ENCODE measurements around the gene DYDC1.

DYDC1 gene

DNA sequence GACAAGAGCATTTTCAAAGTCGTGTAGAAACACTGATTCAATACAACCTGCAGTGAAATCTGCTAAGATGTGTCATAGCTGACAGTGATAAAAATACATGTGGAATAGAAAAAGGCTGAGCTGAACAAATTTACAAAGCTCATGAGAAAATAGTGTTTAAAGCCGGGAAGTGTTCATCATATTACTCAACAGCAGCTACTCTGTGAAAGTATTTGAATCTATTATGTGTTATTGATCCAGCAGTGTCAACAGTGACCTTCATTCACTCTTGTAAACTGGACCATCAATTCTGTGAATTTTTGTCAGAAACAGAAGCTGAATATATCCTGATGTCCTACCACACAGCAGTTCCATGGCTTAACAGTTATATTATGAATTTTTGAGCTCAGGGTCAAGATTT, 11.6 kb downstream of the DYDC1 start:
- Histone ChIP-seq H3K36me3 (ENCODE audit: low read length) (no peaks in the 10 kb centered on the region), H2AFZ (ENCODE audit: low read depth, low read length, severe bottlenecking) (no peak overlapping the region)
- TF ChIP-seq CTCF (IDR thresholded peaks at IDR 0.05; ENCODE audit: insufficient read depth, low read length, poor library complexity, severe bottlenecking): no peak
- TF ChIP-seq EZH2phosphoT487 (conservative IDR thresholded peaks at IDR 0.05; ENCODE audit: low read length): no peak

DNA sequence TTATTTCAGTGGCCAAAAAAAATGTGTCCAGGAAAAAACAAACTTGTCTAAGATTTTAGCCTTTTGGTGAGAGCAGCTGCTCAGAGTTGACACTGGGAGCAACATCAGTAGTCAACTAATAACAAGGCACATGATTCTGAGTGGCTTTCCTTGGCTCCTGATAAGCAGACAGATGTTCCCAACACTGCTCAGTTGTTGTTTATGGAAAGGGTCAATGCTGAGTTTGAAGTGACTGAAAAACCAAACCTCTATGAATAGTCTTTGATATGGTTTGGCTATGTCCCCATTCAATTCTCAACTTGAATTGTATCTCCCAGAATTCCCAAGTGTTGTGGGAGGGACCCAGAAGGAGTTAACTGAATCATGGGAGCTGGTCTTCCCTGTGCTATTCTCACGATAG, 12.3 kb downstream of the DYDC1 start:
- Histone ChIP-seq H3F3A (ENCODE audit: insufficient read depth) (no peaks in the 10 kb centered on the region), H3K27me3 (ENCODE audit: low read length) (no peaks in the 10 kb centered on the region), H3K79me2 (ENCODE audit: insufficient read depth, low read length) (no peaks in the 10 kb centered on the region), H3K4me2 (ENCODE audit: low read depth, low read length, poor library complexity, severe bottlenecking) (no peak overlapping the region), H3K36me3 (ENCODE audit: low read length) (no peaks in the 10 kb centered on the region), H3K4me3 (ENCODE audit: insufficient read depth, low read length, poor library complexity, severe bottlenecking) (no peak overlapping the region), H3K9me3 (ENCODE audit: insufficient read depth, low read length) (no peaks in the 10 kb centered on the region), H4K20me1 (ENCODE audit: low read depth, low read length) (no peaks in the 10 kb centered on the region), H3K9ac (ENCODE audit: low read length) (no peak overlapping the region), H3K9me2 (replicated peaks; ENCODE audit: insufficient read depth, low read length) (no peaks in the 10 kb centered on the region), H2AFZ (ENCODE audit: low read depth, low read length, severe bottlenecking) (no peak overlapping the region), H3K27ac (ENCODE audit: low read depth, low read length) (no peak overlapping the region)
- TF ChIP-seq EZH2phosphoT487 (conservative IDR thresholded peaks at IDR 0.05; ENCODE audit: low read length) (no peak), CTCF (IDR thresholded peaks at IDR 0.05; ENCODE audit: insufficient read depth, low read length, poor library complexity, severe bottlenecking) (no peak)

More for the DNA sequence above, 11.6 kb downstream of the DYDC1 start:
- H3K4me3 ChIP-seq (ENCODE audit: insufficient read depth, low read length, poor library complexity, severe bottlenecking): no peak overlapping the region
- H3K9me2 ChIP-seq (replicated peaks; ENCODE audit: insufficient read depth, low read length): no peaks in the 10 kb centered on the region
- H3K9ac ChIP-seq (ENCODE audit: low read length): no peak overlapping the region
- H4K20me1 ChIP-seq (ENCODE audit: low read depth, low read length): no peaks in the 10 kb centered on the region
- H3K27ac ChIP-seq (ENCODE audit: low read depth, low read length): no peak overlapping the region
- H3K9me3 ChIP-seq (ENCODE audit: insufficient read depth, low read length): no peaks in the 10 kb centered on the region
- H3F3A ChIP-seq (ENCODE audit: insufficient read depth): no peaks in the 10 kb centered on the region
- no peak overlapping the region for H3K4me2 ChIP-seq (ENCODE audit: low read depth, low read length, poor library complexity, severe bottlenecking)
- H3K27me3 ChIP-seq (ENCODE audit: low read length): no peaks in the 10 kb centered on the region
- H3K79me2 ChIP-seq (ENCODE audit: insufficient read depth, low read length): no peaks in the 10 kb centered on the region

GRCh38 chr10:80333983-80334382, 22.6 kb downstream of the DYDC1 start:
- TF ChIP-seq CTCF (IDR thresholded peaks at IDR 0.05; ENCODE audit: insufficient read depth, low read length, poor library complexity, severe bottlenecking) (no peak), EZH2phosphoT487 (conservative IDR thresholded peaks at IDR 0.05; ENCODE audit: low read length) (no peak)
- Histone ChIP-seq H3K9me2 (replicated peaks; ENCODE audit: insufficient read depth, low read length) (no peaks in the 10 kb centered on the region), H3K27ac (ENCODE audit: low read depth, low read length) (no peak overlapping the region), H3K4me3 (ENCODE audit: insufficient read depth, low read length, poor library complexity, severe bottlenecking) (no peak overlapping the region), H2AFZ (ENCODE audit: low read depth, low read length, severe bottlenecking) (no peak overlapping the region), H3K9me3 (ENCODE audit: insufficient read depth, low read length) (no peaks in the 10 kb centered on the region), H3K9ac (ENCODE audit: low read length) (no peak overlapping the region), H3F3A (ENCODE audit: insufficient read depth) (no peaks in the 10 kb centered on the region), H3K79me2 (ENCODE audit: insufficient read depth, low read length) (no peaks in the 10 kb centered on the region), H4K20me1 (ENCODE audit: low read depth, low read length) (no peaks in the 10 kb centered on the region), H3K36me3 (ENCODE audit: low read length) (no peaks in the 10 kb centered on the region), H3K27me3 (ENCODE audit: low read length) (no peaks in the 10 kb centered on the region), H3K4me2 (ENCODE audit: low read depth, low read length, poor library complexity, severe bottlenecking) (no peak overlapping the region)
